HL-60 (cell line): ENCODE results near the gene RPUSD1.

Experiments used
- GABPA ChIP-seq: IDR thresholded peaks from 2 replicates; pipeline ENCODE4 v1.6.1; 2012; ENCODE audit warnings: low read depth
- POLR2AphosphoS5 ChIP-seq: IDR thresholded peaks from 2 replicates; pipeline ENCODE4 v1.6.1; 2012; ENCODE audit warnings: low read depth
- SPI1 ChIP-seq: IDR thresholded peaks from 2 replicates; pipeline ENCODE4 v1.6.1; 2012; ENCODE audit warnings: low read depth, mild to moderate bottlenecking, borderline replicate concordance
- TF ChIP-seq, protein P1 (sequence below): IDR thresholded peaks from one replicate; pipeline ENCODE4 v1.5.1; 2011; ENCODE audit warnings: low read length, control low read depth, inconsistent platforms; ENCODE audit not compliant: insufficient read depth
- TF ChIP-seq, protein P2 (sequence below): IDR thresholded peaks from 2 replicates; pipeline ENCODE4 v1.6.1; 2012; ENCODE audit warnings: low read depth; ENCODE audit not compliant: insufficient replicate concordance

DNA sequence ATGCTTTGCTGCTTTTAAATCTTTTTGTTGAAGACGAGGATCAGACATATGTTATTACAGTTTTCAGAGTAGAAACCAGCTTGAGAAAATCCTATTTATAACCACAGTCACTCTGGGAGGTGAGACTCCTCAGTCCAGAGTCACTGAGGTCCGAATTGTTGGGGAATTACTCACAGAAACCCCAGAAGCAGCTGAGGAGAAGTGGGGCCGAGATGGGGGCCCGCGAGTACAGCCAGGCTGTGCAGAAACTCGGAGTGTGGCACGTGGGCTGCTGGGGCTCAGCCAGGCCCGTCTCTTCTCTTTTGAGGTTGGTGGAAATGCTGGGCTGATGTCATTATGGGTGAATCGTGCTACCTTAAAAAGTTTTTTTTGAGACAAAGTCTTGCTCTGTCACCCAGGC, 26.8 kb upstream of the RPUSD1 start:
- TF ChIP-seq, protein P1, sequence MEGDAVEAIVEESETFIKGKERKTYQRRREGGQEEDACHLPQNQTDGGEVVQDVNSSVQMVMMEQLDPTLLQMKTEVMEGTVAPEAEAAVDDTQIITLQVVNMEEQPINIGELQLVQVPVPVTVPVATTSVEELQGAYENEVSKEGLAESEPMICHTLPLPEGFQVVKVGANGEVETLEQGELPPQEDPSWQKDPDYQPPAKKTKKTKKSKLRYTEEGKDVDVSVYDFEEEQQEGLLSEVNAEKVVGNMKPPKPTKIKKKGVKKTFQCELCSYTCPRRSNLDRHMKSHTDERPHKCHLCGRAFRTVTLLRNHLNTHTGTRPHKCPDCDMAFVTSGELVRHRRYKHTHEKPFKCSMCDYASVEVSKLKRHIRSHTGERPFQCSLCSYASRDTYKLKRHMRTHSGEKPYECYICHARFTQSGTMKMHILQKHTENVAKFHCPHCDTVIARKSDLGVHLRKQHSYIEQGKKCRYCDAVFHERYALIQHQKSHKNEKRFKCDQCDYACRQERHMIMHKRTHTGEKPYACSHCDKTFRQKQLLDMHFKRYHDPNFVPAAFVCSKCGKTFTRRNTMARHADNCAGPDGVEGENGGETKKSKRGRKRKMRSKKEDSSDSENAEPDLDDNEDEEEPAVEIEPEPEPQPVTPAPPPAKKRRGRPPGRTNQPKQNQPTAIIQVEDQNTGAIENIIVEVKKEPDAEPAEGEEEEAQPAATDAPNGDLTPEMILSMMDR, result no peak
- TF ChIP-seq, protein P2, sequence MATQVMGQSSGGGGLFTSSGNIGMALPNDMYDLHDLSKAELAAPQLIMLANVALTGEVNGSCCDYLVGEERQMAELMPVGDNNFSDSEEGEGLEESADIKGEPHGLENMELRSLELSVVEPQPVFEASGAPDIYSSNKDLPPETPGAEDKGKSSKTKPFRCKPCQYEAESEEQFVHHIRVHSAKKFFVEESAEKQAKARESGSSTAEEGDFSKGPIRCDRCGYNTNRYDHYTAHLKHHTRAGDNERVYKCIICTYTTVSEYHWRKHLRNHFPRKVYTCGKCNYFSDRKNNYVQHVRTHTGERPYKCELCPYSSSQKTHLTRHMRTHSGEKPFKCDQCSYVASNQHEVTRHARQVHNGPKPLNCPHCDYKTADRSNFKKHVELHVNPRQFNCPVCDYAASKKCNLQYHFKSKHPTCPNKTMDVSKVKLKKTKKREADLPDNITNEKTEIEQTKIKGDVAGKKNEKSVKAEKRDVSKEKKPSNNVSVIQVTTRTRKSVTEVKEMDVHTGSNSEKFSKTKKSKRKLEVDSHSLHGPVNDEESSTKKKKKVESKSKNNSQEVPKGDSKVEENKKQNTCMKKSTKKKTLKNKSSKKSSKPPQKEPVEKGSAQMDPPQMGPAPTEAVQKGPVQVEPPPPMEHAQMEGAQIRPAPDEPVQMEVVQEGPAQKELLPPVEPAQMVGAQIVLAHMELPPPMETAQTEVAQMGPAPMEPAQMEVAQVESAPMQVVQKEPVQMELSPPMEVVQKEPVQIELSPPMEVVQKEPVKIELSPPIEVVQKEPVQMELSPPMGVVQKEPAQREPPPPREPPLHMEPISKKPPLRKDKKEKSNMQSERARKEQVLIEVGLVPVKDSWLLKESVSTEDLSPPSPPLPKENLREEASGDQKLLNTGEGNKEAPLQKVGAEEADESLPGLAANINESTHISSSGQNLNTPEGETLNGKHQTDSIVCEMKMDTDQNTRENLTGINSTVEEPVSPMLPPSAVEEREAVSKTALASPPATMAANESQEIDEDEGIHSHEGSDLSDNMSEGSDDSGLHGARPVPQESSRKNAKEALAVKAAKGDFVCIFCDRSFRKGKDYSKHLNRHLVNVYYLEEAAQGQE, result no peak
- TF ChIP-seq SPI1 (no peak), GABPA (no peak), POLR2AphosphoS5 (no peak)
